ENCODE data around the gene ANKRD6. TPM values are rescaled to one million over a fixed set of nuclear protein-coding genes. Genes with fewer than 3 reads are reported as not detected.

Gene ANKRD6
- total RNA-seq, 1 donor from 2014 or later, result 10.0 TPM

GRCh38 chr6:89410788-89411144 is 22.2 kb upstream of the ANKRD6 start:
- TF ChIP-seq CTCF (IDR thresholded peaks at IDR 0.05; ENCODE audit: insufficient read depth, low read length, poor library complexity, severe bottlenecking), result no peak
- H3K4me3 ChIP-seq (ENCODE audit: low read depth, low read length), result peak overlapping the region; percentile 67
- H3K27me3 ChIP-seq (ENCODE audit: control insufficient read depth, insufficient read depth, low read length), result no peaks in the 10 kb centered on the region
- DNase-seq (ENCODE audit: low read depth), result no peak
- H3K36me3 ChIP-seq (ENCODE audit: control insufficient read depth, insufficient read depth, low read length), result no peaks in the 10 kb centered on the region

GRCh38 chr6:89411145-89412070 is 21.5 kb upstream of the ANKRD6 start:
- Histone ChIP-seq H3K36me3 (ENCODE audit: control insufficient read depth, insufficient read depth, low read length) (no peaks in the 10 kb centered on the region), H3K4me3 (ENCODE audit: low read depth, low read length) (peak overlapping the region; percentile 67), H3K27me3 (ENCODE audit: control insufficient read depth, insufficient read depth, low read length) (no peaks in the 10 kb centered on the region)
- DNase-seq (ENCODE audit: low read depth), result no peak
- TF ChIP-seq CTCF (IDR thresholded peaks at IDR 0.05; ENCODE audit: insufficient read depth, low read length, poor library complexity, severe bottlenecking), result no peak

GRCh38 chr6:89412071-89413005 is 20.6 kb upstream of the ANKRD6 start, which contains the start of gene RRAGD:
TSS of gene RRAGD (minus strand) at chr6:89412273. CDS start at chr6:89411993, 280 bp downstream.
- Histone ChIP-seq H3K27me3 (ENCODE audit: control insufficient read depth, insufficient read depth, low read length) (no peaks in the 10 kb centered on the region), H3K36me3 (ENCODE audit: control insufficient read depth, insufficient read depth, low read length) (no peaks in the 10 kb centered on the region), H3K4me3 (ENCODE audit: low read depth, low read length) (peak within 1 kb of the TSS; percentile 67)
- DNase-seq (ENCODE audit: low read depth), result no peak
- no peak for TF ChIP-seq CTCF (IDR thresholded peaks at IDR 0.05; ENCODE audit: insufficient read depth, low read length, poor library complexity, severe bottlenecking)

- DNase-seq (ENCODE audit: low read depth), result no peak
Observed at GRCh38 chr6:89413006-89413400, 19.9 kb upstream of the ANKRD6 start.

GRCh38 chr6:89414215-89414614 is 18.7 kb upstream of the ANKRD6 start:
- Histone ChIP-seq H3K4me3 (ENCODE audit: low read depth, low read length) (no peak overlapping the region), H3K36me3 (ENCODE audit: control insufficient read depth, insufficient read depth, low read length) (no peaks in the 10 kb centered on the region), H3K27me3 (ENCODE audit: control insufficient read depth, insufficient read depth, low read length) (no peaks in the 10 kb centered on the region)
- DNase-seq (ENCODE audit: low read depth), result no peak
- TF ChIP-seq CTCF (IDR thresholded peaks at IDR 0.05; ENCODE audit: insufficient read depth, low read length, poor library complexity, severe bottlenecking), result no peak

More at GRCh38 chr6:89413006-89413400, 19.9 kb upstream of the ANKRD6 start:
- Histone ChIP-seq H3K36me3 (ENCODE audit: control insufficient read depth, insufficient read depth, low read length) (no peaks in the 10 kb centered on the region), H3K4me3 (ENCODE audit: low read depth, low read length) (no peak overlapping the region), H3K27me3 (ENCODE audit: control insufficient read depth, insufficient read depth, low read length) (no peaks in the 10 kb centered on the region)
- no peak for TF ChIP-seq CTCF (IDR thresholded peaks at IDR 0.05; ENCODE audit: insufficient read depth, low read length, poor library complexity, severe bottlenecking)

Measured in kidney epithelial cell (primary cell).